Right atrium auricular region (tissue), 2 donors: ENCODE data around the gene NEU1. TPM values are rescaled to one million over a fixed set of nuclear protein-coding genes. Genes with fewer than 3 reads are reported as not detected.
"Not testable (repeated sequence)": the region's sequence is repeated elsewhere in the genome, so short reads cannot be mapped to it uniquely, and the experiment has no call there.

ENCODE experiments used
- DNase-seq: peaks from one replicate; pipeline ENCODE4 v3.0.0-alpha.2; 2019; ENCODE audit warnings: low spot score
- H3K27ac ChIP-seq, 2 donors: fragments of 200-600 bp; sonication (generic); 1 replicate in 1 of 2; 2 replicates in 1 of 2; pipeline ENCODE4 v1.5.1; 2016 to 2019
- H3K27me3 ChIP-seq, 2 donors: fragments of 200-600 bp; sonication (generic); one replicate each; pipeline versions ENCODE4 v1.5.1 to v1.6.0; 2017 to 2019
- H3K36me3 ChIP-seq: fragments of 200-600 bp; sonication (generic); one replicate; pipeline ENCODE4 v1.5.1; 2016
- H3K4me1 ChIP-seq, 2 donors: fragments of 200-600 bp; sonication (generic); one replicate each; pipeline versions ENCODE4 v1.5.1 to v1.6.0; 2017 to 2019
- H3K4me3 ChIP-seq, 2 donors: fragments of 200-600 bp; sonication (generic); 1 replicate in 1 of 2; 2 replicates in 1 of 2; pipeline ENCODE4 v1.5.1; 2017 to 2019; ENCODE audit warnings: mild to moderate bottlenecking in 1 of 2, moderate library complexity in 1 of 2
- H3K9me3 ChIP-seq, 2 donors: fragments of 200-600 bp; sonication (generic); one replicate each; pipeline ENCODE4 v1.5.1; 2019
- total RNA-seq, 2 donors: library from RNA; depleted of rRNA; stranded (reverse); fragments of >200 nt; gene quantifications; one replicate each; pipeline ENCODE4 v1.1.0, GENCODE V29; 2016
- TF ChIP-seq, protein P1 (sequence below), 2 donors: fragments of 200-600 bp; sonication (generic); IDR thresholded peaks; one replicate each; pipeline ENCODE4 v1.5.1; 2019; ENCODE audit warnings: antibody characterized with exemption in 2 of 2

NEU1 gene
- total RNA-seq, 2 donors from 2014 or later = 28.0 to 37.7 TPM

DNA sequence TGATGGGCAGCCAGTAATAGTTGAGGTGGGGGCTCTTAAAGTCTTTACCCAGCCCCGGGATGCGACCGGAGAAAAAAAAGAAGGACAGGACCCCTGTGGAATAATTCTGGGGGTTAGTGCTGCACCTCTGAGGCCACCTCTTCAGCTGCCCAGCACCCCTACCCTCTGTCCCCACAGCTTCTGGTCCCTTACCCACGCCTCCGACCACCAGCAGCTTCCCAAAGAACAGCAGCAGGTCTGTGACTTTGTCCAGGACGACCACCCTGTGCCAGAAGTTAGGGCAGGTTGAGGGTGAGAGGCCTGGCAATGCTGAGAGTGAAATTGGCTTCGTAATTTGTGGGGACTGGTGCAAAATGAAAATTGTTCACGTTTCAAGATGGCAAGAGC lies 2.2 kb upstream of the NEU1 start:
- H3K4me1 ChIP-seq = peaks cover 0 to 21% of the 10 kb centered on the region in 2 donors
- peaks cover 10% of the 10 kb centered on the region for H3K36me3 ChIP-seq
- H3K27ac ChIP-seq = no peak overlapping the region
- no peaks in the 10 kb centered on the region for H3K9me3 ChIP-seq
- H3K27me3 ChIP-seq = no peaks in the 10 kb centered on the region
- TF ChIP-seq, protein P1, sequence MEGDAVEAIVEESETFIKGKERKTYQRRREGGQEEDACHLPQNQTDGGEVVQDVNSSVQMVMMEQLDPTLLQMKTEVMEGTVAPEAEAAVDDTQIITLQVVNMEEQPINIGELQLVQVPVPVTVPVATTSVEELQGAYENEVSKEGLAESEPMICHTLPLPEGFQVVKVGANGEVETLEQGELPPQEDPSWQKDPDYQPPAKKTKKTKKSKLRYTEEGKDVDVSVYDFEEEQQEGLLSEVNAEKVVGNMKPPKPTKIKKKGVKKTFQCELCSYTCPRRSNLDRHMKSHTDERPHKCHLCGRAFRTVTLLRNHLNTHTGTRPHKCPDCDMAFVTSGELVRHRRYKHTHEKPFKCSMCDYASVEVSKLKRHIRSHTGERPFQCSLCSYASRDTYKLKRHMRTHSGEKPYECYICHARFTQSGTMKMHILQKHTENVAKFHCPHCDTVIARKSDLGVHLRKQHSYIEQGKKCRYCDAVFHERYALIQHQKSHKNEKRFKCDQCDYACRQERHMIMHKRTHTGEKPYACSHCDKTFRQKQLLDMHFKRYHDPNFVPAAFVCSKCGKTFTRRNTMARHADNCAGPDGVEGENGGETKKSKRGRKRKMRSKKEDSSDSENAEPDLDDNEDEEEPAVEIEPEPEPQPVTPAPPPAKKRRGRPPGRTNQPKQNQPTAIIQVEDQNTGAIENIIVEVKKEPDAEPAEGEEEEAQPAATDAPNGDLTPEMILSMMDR (IDR thresholded peaks at IDR 0.05) = no peak
- DNase-seq = no peak
- H3K4me3 ChIP-seq = no peak overlapping the region

DNA sequence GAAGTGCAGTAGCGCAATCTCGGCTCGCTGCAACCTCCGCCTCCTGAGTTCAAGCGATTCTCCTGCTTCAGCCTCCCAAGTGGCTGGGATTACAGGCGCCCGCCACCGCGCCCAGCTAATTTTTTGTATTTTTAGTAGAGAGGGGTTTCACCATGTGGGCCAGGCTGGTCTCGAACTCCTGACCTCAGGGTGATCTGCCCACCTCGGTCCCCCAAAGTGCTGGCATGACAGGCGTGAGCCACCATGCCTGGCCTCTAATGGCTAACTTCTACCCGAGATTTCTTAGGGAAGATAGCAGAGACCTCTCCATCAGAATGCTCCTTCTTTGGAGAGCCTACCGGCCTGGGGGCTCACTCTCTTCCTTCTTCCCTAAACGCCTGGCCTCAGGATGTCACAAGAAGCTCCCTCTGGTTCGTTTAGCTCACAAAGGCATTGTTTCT lies 1.5 kb upstream of the NEU1 start:
- H3K36me3 ChIP-seq = peaks cover 17% of the 10 kb centered on the region

DNA sequence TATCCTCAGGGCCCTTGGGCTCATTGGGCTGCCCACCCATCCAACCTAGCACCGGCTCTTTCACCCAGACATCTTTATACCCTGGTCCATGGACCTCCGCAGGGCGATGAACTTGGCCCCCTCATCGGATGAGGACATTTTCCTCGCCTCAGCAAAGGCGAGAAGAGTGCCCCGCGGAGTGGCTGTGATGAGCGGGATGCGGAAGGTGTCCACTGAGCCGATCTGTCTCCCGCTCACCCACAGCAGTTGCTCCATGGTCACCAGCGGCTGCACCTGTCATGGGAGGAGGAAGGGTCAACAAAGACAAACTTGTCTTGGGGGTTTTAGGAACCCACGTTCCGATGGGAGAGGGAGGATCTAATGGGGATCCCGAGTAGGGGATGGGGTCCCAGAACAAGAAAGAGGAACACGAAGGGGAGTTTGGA lies 690 bp downstream of the NEU1 start:
- no peak for DNase-seq

More for the DNA sequence above, 1.5 kb upstream of the NEU1 start:
- Histone ChIP-seq H3K4me1 (peaks cover 0 to 21% of the 10 kb centered on the region in 2 donors), H3K27ac (peak overlapping the region; percentile 86 to 92), H3K4me3 (peak overlapping the region; percentile 47 to 78)
- not testable (repeated sequence) for DNase-seq, H3K27me3 ChIP-seq, H3K9me3 ChIP-seq

DNA sequence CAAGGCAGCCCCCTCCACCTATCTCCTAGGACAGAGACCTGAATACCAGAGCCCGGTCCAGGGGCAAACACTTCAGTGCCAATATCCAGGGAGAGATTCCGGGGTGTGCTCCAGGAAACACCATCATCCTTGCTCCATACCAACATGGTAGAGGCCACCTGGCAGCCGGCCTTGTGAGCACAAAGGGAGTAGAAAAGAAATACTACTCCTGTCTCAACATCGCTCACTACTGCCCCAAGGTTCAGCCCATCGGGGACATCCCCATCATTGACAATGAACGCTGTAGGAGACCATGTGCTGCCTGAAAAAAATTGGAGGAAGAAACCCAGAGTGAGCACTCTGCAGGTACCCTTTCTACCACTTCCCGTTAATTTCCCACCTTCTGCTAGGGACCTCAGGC lies 1.5 kb downstream of the NEU1 start:
- no peak for DNase-seq
- TF ChIP-seq, protein P1 (IDR thresholded peaks at IDR 0.05) = no peak
- peaks cover 40% of the 10 kb centered on the region for H3K36me3 ChIP-seq
- H3K9me3 ChIP-seq = no peaks in the 10 kb centered on the region
- H3K4me3 ChIP-seq = no peak overlapping the region
- no peak overlapping the region for H3K27ac ChIP-seq
- H3K4me1 ChIP-seq = peaks cover 0 to 21% of the 10 kb centered on the region in 2 donors
- no peaks in the 10 kb centered on the region for H3K27me3 ChIP-seq

More for the DNA sequence above, 690 bp downstream of the NEU1 start:
- peaks cover 0 to 21% of the 10 kb centered on the region in 2 donors for H3K4me1 ChIP-seq
- peak overlapping the region; percentile 73 to 78 for H3K4me3 ChIP-seq
- no peaks in the 10 kb centered on the region for H3K27me3 ChIP-seq
- TF ChIP-seq, protein P1 (IDR thresholded peaks at IDR 0.05) = no peak
- peaks cover 36% of the 10 kb centered on the region for H3K36me3 ChIP-seq
- no peaks in the 10 kb centered on the region for H3K9me3 ChIP-seq
- H3K27ac ChIP-seq = peak overlapping the region; percentile 81 to 91

DNA sequence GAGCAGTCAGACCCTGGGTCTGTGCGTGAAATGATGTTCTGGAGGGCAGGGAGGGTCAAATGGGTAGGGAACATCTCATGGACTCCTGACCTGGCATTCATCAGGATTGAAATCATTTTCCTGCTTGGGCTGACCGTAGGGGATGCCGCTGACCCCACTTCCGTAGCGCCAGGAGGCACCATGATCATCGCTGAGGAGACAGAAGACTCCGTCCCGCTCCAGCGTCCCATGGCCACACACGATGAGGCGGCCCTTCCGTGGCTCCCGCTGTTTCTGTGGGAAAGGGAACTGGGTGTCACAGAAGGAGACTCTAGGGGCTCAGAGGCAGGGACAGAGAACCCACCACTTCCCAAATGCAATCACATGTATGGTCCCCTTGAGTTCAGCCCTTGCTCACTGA lies 2.3 kb downstream of the NEU1 start:
- no peak overlapping the region for H3K27ac ChIP-seq
- peaks cover 40% of the 10 kb centered on the region for H3K36me3 ChIP-seq
- peaks cover 0 to 21% of the 10 kb centered on the region in 2 donors for H3K4me1 ChIP-seq
- TF ChIP-seq, protein P1 (IDR thresholded peaks at IDR 0.05) = no peak
- no peak for DNase-seq
- H3K9me3 ChIP-seq = no peaks in the 10 kb centered on the region
- no peak overlapping the region for H3K4me3 ChIP-seq
- H3K27me3 ChIP-seq = no peaks in the 10 kb centered on the region

DNA sequence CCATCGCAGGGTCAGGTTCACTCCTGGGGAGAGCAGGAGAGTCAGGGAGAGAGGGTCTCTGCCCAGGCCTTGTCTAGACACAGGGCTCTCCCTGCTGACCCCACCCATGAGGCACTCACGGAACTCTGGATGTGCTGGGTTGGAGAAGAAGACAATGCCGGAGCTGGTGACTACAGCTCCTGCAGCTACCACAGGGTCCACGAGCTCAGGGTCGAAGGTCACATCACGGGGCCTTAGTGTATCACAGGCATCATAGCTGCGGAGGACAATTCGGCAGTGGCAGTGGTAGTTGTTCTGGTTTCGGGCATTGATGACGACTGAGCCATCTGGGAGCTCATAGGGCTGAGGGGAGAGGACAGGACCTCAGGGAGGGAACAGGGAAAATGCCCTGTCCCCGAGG lies 2.7 kb downstream of the NEU1 start:
- Histone ChIP-seq H3K27ac (no peak overlapping the region), H3K4me1 (peaks cover 0 to 21% of the 10 kb centered on the region in 2 donors), H3K9me3 (no peaks in the 10 kb centered on the region), H3K27me3 (no peaks in the 10 kb centered on the region), H3K36me3 (peaks cover 40% of the 10 kb centered on the region), H3K4me3 (no peak overlapping the region)
- TF ChIP-seq, protein P1 (IDR thresholded peaks at IDR 0.05) = no peak
- DNase-seq = no peak
